ENCODE data around the gene PSMB5. TPM values are rescaled to one million over a fixed set of nuclear protein-coding genes. Genes with fewer than 3 reads are reported as not detected.

PSMB5 gene
- total and polyA plus RNA-seq, 12 donors = 55.4 to 377 (median 139) TPM

GRCh38 chr14:22998329-22999012 lies 36.2 kb downstream of the PSMB5 start:
- no peak for TF ChIP-seq POLR2A (IDR thresholded peaks at IDR 0.05)
- TF ChIP-seq, protein P1, sequence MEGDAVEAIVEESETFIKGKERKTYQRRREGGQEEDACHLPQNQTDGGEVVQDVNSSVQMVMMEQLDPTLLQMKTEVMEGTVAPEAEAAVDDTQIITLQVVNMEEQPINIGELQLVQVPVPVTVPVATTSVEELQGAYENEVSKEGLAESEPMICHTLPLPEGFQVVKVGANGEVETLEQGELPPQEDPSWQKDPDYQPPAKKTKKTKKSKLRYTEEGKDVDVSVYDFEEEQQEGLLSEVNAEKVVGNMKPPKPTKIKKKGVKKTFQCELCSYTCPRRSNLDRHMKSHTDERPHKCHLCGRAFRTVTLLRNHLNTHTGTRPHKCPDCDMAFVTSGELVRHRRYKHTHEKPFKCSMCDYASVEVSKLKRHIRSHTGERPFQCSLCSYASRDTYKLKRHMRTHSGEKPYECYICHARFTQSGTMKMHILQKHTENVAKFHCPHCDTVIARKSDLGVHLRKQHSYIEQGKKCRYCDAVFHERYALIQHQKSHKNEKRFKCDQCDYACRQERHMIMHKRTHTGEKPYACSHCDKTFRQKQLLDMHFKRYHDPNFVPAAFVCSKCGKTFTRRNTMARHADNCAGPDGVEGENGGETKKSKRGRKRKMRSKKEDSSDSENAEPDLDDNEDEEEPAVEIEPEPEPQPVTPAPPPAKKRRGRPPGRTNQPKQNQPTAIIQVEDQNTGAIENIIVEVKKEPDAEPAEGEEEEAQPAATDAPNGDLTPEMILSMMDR (IDR thresholded peaks at IDR 0.05) = no peak
- no peaks in the 10 kb centered on the region for H3K9me3 ChIP-seq (replicated peaks in 1 of 3)
- DNase-seq = no peak
- H3K4me3 ChIP-seq = no peak overlapping the region
- no peaks in the 10 kb centered on the region for H3K36me3 ChIP-seq (replicated peaks in 1 of 2)
- H3K27ac ChIP-seq = no peak overlapping the region
- no peaks in the 10 kb centered on the region for H3K4me1 ChIP-seq (replicated peaks in 1 of 2)
- no peaks in the 10 kb centered on the region for H3K27me3 ChIP-seq
- intact Hi-C loops (cut with DNase I) = no loop called here
- 84 to 90% (median 89%) methylated on average over 15 to 16 of the region's 16 CpGs for WGBS, 4 donors

GRCh38 chr14:22997676-22998323 lies 36.9 kb downstream of the PSMB5 start:
- intact Hi-C loops (cut with DNase I) = no loop called here
- H3K27ac ChIP-seq = no peak overlapping the region
- H3K4me3 ChIP-seq = no peak overlapping the region
- no peaks in the 10 kb centered on the region for H3K4me1 ChIP-seq (replicated peaks in 1 of 2)
- no peak for DNase-seq
- H3K9me3 ChIP-seq (replicated peaks in 1 of 3) = no peaks in the 10 kb centered on the region
- H3K27me3 ChIP-seq = no peaks in the 10 kb centered on the region
- no peaks in the 10 kb centered on the region for H3K36me3 ChIP-seq (replicated peaks in 1 of 2)
- TF ChIP-seq POLR2A (IDR thresholded peaks at IDR 0.05) = no peak
- TF ChIP-seq, protein P1 (IDR thresholded peaks at IDR 0.05) = no peak
- WGBS, 4 donors = 74 to 85% (median 79%) methylated on average over 9 of the region's 9 CpGs

- TF ChIP-seq, protein P1 (IDR thresholded peaks at IDR 0.05) = no peak
- no peak for TF ChIP-seq POLR2A (IDR thresholded peaks at IDR 0.05)
- no peaks in the 10 kb centered on the region for H3K36me3 ChIP-seq (replicated peaks in 1 of 2)
- H3K4me1 ChIP-seq (replicated peaks in 1 of 2) = no peaks in the 10 kb centered on the region
- H3K4me3 ChIP-seq = no peak overlapping the region
- WGBS, 4 donors = 44 to 58% (median 56%) methylated on average over 10 to 11 of the region's 11 CpGs
- no peak for DNase-seq
- no peaks in the 10 kb centered on the region for H3K9me3 ChIP-seq (replicated peaks in 1 of 3)
- H3K27me3 ChIP-seq = no peaks in the 10 kb centered on the region
- no peak overlapping the region for H3K27ac ChIP-seq
- intact Hi-C loops (cut with DNase I) = no loop called here
Measured at GRCh38 chr14:22996768-22997654, 37.7 kb downstream of the PSMB5 start.

All from adrenal gland (tissue), 12 donors.